SH-SY5Y (cell line): ENCODE results near the gene KCNIP4.

Source experiments
- GATA2 ChIP-seq: IDR thresholded peaks from 2 replicates; pipeline ENCODE4 v1.6.1; 2011; ENCODE audit warnings: mild to moderate bottlenecking, low read depth, low read length
- GATA3 ChIP-seq: IDR thresholded peaks from 2 replicates; pipeline ENCODE4 v1.6.1; 2011; ENCODE audit warnings: low read depth, mild to moderate bottlenecking, low read length, moderate library complexity

KCNIP4 gene

DNA sequence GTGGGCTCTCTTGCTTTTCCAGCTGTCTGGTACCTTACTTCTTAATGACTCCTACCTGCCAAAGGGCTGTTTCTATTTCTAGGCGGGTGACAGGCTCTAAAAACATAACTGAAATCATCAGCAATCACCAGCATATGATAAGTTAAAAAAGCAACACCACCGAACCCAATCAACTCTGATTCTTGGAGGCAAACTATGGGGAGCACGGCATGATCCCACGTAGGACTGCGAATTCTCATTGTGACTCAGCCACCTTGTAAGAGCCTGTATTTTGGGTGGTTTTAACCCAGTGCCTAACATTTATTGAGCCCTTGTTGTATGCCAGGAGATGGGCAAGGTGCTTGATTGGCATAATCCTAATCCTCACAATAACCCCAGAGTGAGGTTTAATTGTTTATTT is 1091.5 kb downstream of the KCNIP4 start:
- no peak for TF ChIP-seq GATA2
- TF ChIP-seq GATA3 = no peak

DNA sequence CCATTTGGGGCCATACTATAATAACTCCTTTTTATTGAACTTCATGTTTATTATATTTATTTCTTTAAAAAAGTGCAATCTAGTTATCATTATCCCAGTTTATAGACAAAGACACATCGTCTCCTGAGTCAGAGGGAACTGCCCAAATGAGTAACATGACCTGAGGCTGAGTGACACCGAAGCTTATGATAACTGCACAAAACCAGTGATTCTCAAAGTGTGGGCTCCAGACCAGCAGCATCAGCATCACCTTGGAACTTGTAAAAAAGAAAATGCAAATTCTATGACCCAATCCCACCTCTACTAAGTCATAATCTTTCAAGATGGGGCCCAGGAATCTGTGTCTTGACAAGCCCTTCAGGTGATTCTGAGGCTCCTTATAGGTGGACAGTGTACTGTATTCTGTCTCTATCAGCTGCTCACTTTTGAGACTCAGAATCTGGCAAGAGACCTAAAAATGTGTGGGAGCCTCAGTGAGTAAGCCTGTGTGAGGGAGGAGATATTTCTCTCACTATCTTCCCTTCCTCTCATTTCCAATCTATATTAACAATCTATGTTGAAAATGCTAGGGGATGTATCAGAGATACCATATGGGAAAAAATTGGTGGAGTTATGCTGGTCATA is 1101.3 kb downstream of the KCNIP4 start:
- TF ChIP-seq GATA3 (no peak), GATA2 (no peak)

DNA sequence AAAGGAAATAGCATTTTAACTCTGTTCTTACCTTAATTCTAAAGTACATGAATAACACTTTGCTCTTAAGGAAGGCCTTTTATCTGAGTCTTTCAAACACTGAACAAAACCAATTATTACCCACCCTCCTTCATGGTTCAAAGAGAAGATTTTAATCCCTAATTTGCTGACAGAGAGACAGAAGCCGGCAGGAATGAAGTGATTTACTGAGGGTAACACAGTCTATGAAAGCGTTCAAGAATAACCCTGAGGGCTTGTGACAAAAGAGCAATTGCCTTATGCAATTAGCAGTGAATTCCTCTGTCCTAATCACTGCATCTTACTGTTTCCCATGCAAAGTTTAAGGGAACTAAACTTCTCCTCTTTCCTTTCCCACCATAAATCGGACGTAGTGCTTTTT is 1104.3 kb downstream of the KCNIP4 start:
- TF ChIP-seq GATA2 = no peak
- no peak for TF ChIP-seq GATA3

DNA sequence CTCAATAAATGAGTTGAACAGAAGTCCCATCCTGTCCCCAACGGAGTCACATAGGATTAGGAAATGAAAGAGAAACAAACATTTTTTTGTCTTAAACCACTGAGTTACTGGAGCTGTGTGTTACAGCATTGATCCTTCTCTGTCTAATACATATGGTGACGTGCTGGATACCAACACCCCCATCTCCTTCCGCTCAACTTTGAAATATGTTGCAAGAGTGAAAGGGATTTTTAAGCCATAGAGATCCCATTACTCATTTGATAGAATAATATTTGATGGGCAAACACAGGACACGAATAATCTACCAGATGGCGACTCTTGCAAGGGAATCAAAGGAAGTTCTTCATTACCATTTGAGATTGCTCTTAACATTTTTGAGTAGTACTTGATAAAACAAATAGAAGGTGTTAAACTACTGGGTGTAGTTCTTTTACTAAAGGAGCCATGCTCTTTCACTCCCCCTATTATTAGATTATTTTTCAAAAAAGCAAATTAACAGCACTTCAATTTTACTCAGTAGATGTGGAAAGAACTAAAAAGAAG is 1107.9 kb downstream of the KCNIP4 start:
- TF ChIP-seq GATA2 = no peak
- no peak for TF ChIP-seq GATA3

DNA sequence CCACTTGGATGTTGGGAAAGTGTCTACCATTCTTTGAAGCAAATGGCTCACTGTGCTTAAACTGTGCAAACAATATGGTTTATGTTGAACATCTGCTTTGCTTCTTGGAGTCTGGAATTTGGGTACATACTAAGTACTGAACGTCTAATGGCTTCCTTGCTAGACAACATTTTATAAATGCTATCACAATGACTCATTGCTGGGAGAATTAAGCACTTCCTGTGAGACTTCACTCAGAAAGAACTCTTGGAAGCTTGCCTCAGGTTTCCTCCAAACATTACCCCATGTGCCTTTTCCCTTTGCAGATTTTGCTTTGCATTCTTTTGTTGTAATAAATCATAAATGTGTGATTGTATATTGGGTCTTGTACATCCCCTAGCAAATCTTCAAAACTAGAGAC is 1108.6 kb downstream of the KCNIP4 start:
- TF ChIP-seq GATA3 (no peak), GATA2 (no peak)

DNA sequence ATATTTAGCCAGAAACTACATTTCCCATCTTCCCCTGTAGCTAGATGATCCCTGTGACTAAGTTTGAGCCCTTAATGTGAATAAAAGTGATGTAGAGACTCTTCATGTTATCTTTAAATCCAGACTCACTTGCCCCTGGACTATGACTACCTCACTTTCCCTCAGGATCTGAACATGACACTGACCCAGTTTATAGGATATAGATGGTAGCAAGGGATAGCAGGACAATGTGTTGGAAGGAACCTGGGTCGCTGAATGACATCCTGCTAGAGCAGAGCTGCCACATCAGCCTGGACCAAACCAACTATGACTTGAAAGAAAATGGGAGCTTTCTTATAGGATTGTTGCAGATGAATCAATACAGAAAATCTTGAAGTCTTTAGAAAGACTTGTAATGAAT is 1110.1 kb downstream of the KCNIP4 start:
- TF ChIP-seq GATA2 = no peak
- TF ChIP-seq GATA3 = no peak

DNA sequence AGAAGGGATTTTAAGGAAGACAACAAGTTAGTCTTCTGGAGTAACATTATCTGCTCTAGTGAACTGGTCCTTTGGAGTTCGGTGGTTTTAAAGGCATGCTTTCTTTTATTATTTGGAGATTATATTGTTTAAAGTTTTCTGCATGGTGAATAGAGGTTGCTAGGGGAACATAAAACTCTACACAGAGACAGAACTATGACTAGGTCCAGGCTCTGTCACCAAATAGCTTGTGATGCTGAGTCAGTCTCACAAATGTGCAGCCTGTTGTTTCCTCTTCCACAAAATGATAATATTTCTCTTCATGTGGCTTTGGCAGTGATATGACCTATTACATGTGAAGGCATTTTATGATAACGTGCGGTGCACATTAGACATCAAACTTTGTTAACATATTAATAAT is 1115.7 kb downstream of the KCNIP4 start:
- TF ChIP-seq GATA2 (no peak), GATA3 (no peak)

DNA sequence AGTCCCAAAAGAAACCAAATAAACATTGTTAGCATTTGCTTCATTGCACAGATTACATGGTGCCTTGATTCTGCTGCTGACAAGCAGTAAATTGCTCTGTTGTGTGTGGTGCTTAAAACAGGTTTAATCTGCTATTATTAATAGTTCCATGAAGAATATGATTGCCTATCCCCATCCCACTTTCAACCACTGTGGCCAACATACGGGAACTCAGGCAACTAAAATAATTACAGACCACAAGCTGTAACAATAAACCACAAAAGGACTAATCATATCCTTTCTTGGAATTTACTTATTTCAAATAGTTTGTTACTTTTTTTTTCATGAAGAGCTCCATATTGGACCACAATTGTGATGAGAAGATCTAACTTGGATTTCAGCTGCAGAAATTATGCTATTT is 1116.8 kb downstream of the KCNIP4 start:
- TF ChIP-seq GATA3 = no peak
- TF ChIP-seq GATA2 = no peak

DNA sequence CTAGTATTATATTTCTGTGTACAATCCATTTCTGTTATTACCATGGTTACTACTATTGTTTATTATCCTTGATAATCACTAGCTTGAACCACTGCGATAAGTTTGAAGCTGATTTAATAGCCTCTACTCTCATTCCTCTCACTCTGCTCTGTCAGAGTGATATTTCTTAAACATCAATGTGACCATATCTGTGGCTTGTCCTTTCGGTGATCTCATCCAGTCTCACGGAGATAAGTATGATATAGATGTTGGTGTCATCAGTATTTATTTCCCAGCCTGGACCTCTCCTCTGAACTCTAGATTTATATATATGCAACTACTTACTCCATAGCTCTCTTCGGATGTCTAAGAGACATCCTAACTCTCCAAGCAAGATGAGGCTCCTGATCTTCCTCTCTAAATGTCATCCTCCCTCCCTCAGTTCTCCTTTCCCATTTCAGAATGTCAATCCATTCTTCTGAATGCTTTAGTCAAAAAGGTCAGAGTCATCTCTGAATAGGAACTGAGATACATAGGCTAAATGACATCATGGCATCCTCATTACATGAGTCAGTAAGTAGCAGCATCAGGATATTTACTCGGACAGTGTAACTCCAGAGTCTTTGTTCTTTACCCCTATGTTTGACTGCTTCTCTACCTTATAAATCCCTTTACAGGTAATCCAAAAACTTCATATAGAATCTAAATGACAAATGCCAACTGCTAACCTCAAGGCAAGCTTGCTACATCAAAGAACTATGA is 1118.8 kb downstream of the KCNIP4 start:
- TF ChIP-seq GATA2 (no peak), GATA3 (no peak)

DNA sequence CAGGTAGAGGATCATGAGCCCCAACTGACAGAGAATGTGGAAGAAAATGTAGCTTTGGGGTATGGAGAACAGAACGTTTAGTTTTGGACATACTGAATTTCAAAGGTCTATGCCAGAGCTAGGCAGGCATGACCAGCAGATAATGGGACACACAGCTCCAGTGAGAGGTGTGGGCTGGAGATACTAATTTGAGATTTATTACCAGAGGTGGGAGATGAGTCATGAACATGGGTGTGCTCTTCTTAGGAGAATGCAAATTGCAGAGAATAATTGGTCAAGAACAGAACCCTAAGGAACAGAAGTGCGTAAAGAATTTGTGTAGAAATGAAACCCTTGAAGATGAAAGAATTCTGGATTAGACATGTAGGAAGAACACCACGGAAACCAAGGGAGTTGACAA is 1123.1 kb downstream of the KCNIP4 start:
- TF ChIP-seq GATA2 = no peak

DNA sequence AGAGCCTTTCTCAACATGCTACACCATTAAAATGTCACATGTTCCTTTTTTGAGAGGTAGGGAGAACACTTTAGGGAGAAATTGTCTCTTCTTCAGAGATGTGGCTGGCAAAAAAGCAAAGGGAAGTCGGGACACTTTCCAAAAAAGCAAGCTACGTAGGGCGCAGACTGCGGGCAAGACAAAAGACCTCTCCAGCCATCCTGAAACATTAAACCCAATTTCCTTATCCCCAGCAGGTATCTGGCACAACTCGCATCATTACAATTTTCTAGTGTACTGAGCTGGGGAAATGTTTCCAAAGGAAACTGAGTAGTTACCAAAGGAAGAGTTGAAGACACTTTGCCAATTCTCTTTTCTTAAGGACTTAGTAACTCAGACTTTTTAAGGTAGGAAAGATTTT is 1132.3 kb downstream of the KCNIP4 start:
- TF ChIP-seq GATA3 = no peak
- TF ChIP-seq GATA2 = no peak

DNA sequence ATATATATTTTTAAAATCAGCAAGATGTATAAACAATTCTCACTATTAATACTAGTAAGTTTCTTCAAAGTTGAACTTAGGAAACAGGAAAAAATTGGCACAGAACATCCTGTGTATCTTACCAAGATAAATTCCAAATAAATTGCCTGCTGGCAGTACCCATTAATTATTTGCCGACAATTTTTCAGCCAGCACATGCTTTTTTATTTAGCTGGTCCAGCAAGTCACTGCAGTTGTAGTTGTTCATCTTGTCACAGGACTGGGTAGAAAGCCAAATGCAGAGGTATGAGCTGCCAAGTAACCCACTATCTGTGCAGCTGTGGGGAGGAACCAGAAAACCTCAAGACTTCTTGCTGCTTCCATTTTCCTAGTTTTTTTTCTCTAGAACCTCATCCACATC is 1134.9 kb downstream of the KCNIP4 start:
- TF ChIP-seq GATA2 = no peak
- TF ChIP-seq GATA3 = no peak

DNA sequence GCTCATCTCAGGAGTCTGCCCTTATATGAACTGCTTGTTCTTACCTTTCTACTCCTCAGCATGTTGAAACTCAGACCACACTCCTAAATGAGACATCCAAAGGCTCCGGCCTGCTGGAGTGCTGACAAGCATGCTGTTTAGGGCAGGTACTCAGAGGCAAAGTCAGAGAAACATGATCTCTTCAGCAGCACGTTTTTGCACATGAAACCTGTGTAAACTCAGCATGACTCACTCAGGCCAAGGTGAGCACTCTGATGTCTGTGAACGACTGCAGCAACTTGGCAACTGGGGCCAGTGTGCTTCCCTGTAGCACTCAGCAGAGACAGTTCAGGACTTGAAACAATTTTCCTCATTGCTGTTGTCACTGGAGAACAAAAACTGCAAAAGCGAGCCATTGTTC is 1138.8 kb downstream of the KCNIP4 start:
- TF ChIP-seq GATA2 (no peak), GATA3 (no peak)

DNA sequence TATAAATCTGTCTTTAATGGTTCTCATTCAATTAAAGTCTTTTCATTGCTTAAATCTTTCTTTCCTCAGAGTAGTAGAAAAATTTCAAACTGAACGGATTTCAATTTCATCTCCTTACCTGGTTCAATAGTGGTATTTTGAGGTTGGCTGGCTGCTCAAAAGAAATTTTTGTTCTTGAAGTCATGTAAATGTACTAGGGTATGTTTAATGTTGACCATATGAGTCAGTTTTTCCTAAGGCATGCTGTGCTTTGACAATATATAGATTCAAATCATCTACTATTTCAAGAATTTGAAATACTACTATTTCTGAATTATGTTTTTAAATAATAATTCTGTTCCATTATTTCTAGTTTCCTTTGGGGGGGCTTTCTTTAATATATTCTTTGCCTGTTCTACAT is 1142.9 kb downstream of the KCNIP4 start:
- no peak for TF ChIP-seq GATA2
- TF ChIP-seq GATA3 = no peak

DNA sequence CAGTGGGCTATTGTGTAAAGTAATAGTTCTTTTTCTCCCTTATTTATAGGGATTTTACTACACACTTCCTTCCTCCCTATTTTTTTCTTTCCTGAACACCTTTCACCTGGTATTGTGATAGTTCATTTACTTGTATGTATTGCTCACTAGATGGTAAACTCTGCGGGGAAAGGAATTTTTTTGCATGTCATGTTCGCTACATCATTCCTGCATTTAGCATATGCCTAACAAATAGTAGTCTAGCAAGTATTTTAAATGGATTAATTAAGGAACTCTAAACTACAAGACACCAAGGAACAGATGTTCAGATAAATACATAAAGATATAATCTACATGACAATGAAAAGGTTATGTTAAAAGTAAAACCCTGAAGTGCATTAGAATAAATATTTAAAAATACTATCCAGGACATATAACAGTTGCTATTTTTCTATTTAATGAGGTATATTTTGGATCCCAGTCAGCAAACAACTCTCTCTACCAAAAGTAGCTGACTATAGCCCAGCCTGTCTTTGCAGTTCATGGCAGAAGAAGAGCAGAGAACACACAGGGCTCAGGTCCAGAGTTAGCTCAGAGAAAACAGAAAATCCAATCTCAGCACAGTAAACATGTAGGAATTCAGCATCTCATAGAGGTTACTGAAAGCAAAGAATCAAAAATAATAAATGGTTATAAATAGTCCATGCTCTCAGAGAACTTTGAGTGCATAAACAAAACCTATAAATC is 1160.5 kb downstream of the KCNIP4 start:
- TF ChIP-seq GATA3 (no peak), GATA2 (no peak)

DNA sequence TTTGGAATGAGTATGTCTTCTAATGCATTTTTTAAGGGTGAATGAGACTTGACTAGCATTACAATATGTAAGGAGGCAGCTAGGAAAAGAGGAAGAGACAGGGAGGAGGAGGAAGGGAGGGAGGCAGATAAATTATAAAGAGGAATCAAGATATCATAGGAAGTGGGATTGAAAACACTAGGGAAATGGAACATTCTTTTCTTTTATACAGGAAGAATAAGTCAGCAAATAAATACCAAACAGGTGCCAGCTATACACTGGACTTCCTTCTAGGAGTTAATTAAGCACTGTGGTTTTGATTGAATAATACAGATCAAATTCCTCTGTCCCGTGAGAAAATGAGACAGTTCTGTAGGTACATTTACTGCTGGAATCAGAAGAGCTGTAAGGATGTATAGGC is 1169.7 kb downstream of the KCNIP4 start:
- TF ChIP-seq GATA2 = no peak
- TF ChIP-seq GATA3 = no peak
